K562 (cell line): Measurements from ENCODE around the gene HSPA1B. TPM values are rescaled to one million over a fixed set of nuclear protein-coding genes. Genes with fewer than 3 reads are reported as not detected.

Experiments used
- ARID1B ChIP-seq: fragments of 450-650 bp; IDR thresholded peaks from 2 replicates; pipeline ENCODE4 v1.6.1; 2016; ENCODE audit warnings: antibody characterized with exemption, mild to moderate bottlenecking, inconsistent platforms
- DIDO1 ChIP-seq: fragments of 450-650 bp; IDR thresholded peaks from 2 replicates; pipeline ENCODE4 v1.6.1; 2016; ENCODE audit warnings: low read depth, missing biosample characterization, missing genetic modification characterization
- ERF ChIP-seq: fragments of 450-650 bp; formaldehyde crosslinking; IDR thresholded peaks from 2 replicates; pipeline ENCODE4 v1.4.0; 2020; ENCODE audit warnings: mild to moderate bottlenecking, mixed read lengths
- GTF3C2 ChIP-seq: IDR thresholded peaks from 3 replicates; pipeline ENCODE4 v1.6.1; 2011; ENCODE audit warnings: borderline replicate concordance, mild to moderate bottlenecking, moderate library complexity; ENCODE audit not compliant: insufficient read length; ENCODE audit errors: extremely low read depth
- L3MBTL2 ChIP-seq: fragments of 450-650 bp; IDR thresholded peaks from 2 replicates; pipeline ENCODE4 v1.6.1; 2016; ENCODE audit warnings: mild to moderate bottlenecking, moderate library complexity
- MCM2 ChIP-seq: fragments of 450-650 bp; IDR thresholded peaks from 2 replicates; pipeline ENCODE4 v1.6.1; 2017; ENCODE audit warnings: low read depth, mild to moderate bottlenecking
- MCM7 ChIP-seq, 2 experiments: fragments of 450-650 bp; IDR thresholded peaks; 2 replicates each; pipeline ENCODE4 v1.6.1; 2016 to 2018
- NELFE ChIP-seq: IDR thresholded peaks from 2 replicates; pipeline ENCODE4 v1.6.1; 2011; ENCODE audit warnings: mild to moderate bottlenecking; ENCODE audit not compliant: insufficient read depth, insufficient read length
- NFYB ChIP-seq: IDR thresholded peaks from 2 replicates; pipeline ENCODE4 v1.6.1; 2011; ENCODE audit warnings: mild to moderate bottlenecking, moderate library complexity; ENCODE audit not compliant: insufficient read length; ENCODE audit errors: extremely low read depth
- NR2C2 ChIP-seq, 2 experiments: fragments of 200-800 bp in 1 of 2; sonication (Bioruptor generic) in 1 of 2; sonication (generic) in 1 of 2; formaldehyde crosslinking in 1 of 2; IDR thresholded peaks; 2 replicates each; pipeline versions ENCODE4 v1.6.1 to v1.8.0; 2016 to 2022; ENCODE audit warnings: mild to moderate bottlenecking in 1 of 2, missing compliant biosample characterization in 1 of 2, missing genetic modification characterization in 1 of 2, missing genetic modification reagents in 1 of 2
- PML ChIP-seq: IDR thresholded peaks from 2 replicates; pipeline ENCODE4 v1.6.1; 2012; ENCODE audit warnings: low read length, inconsistent platforms
- PTBP1 ChIP-seq: fragments of 200-400 bp; formaldehyde crosslinking; IDR thresholded peaks from 2 replicates; pipeline ENCODE4 v1.6.1; 2017; ENCODE audit warnings: low read depth, low read length
- RBBP5 ChIP-seq: fragments of 200-600 bp; sonication (generic); IDR thresholded peaks from 2 replicates; pipeline ENCODE4 v1.6.1; 2012; ENCODE audit warnings: borderline replicate concordance, mild to moderate bottlenecking, low read length, control low read depth, inconsistent platforms; ENCODE audit not compliant: insufficient read depth, poor library complexity, severe bottlenecking
- SREBF2 ChIP-seq: sonication (generic); formaldehyde crosslinking; IDR thresholded peaks from 2 replicates; pipeline ENCODE4 v1.4.0; 2020; ENCODE audit warnings: mild to moderate bottlenecking, missing genetic modification reagents
- TEAD2 ChIP-seq: fragments of 450-650 bp; IDR thresholded peaks from 2 replicates; pipeline ENCODE4 v1.6.1; 2016; ENCODE audit warnings: missing genetic modification characterization, control low read depth, missing compliant biosample characterization
- TFAM ChIP-seq: fragments of 250-450 bp; sonication (Bioruptor Pico); conservative IDR thresholded peaks from 2 replicates; pipeline ENCODE4 v1.5.0; 2021; ENCODE audit warnings: mild to moderate bottlenecking, moderate library complexity
- TRIM28 ChIP-seq: fragments of 450-650 bp; IDR thresholded peaks from 2 replicates; pipeline ENCODE4 v1.6.1; 2017
- U2AF2 ChIP-seq: fragments of 200-400 bp; formaldehyde crosslinking; optimal IDR thresholded peaks from 2 replicates; pipeline ENCODE3; 2017; ENCODE audit warnings: low read depth, mild to moderate bottlenecking, low read length
- WHSC1 ChIP-seq: IDR thresholded peaks from one replicate; pipeline ENCODE4 v1.6.1; 2012; ENCODE audit warnings: low read length, control low read depth, inconsistent platforms
- XRCC3 ChIP-seq: fragments of 450-650 bp; IDR thresholded peaks from 2 replicates; pipeline ENCODE4 v1.6.1; 2017; ENCODE audit warnings: mild to moderate bottlenecking, moderate library complexity
- ZNF175 ChIP-seq: fragments of 200-800 bp; sonication (Bioruptor generic); IDR thresholded peaks from 2 replicates; pipeline ENCODE4 v1.6.1; 2016; ENCODE audit warnings: low read depth, mild to moderate bottlenecking, missing genetic modification characterization, missing compliant biosample characterization
- ZNF23 ChIP-seq: fragments of 250-450 bp; sonication (Bioruptor Pico); IDR thresholded peaks from 2 replicates; pipeline ENCODE4 v1.4.0; 2020; ENCODE audit warnings: mild to moderate bottlenecking
- ZNF24 ChIP-seq: fragments of 450-650 bp; IDR thresholded peaks from 2 replicates; pipeline ENCODE4 v1.6.1; 2016
- ZNF655 ChIP-seq: fragments of 250-450 bp; sonication (Bioruptor Pico); IDR thresholded peaks from 2 replicates; pipeline ENCODE4 v1.5.0; 2021
- polyA plus RNA-seq, 8 experiments: library from polyadenylated mRNA; depleted of rRNA in 4 of 8; stranded (reverse) in 5 of 8; unstranded in 3 of 8; fragments of >200 nt; fragmentation: Nextera tagmentation in 2 of 8; fragmentation: Illumina TruSeq in 1 of 8; extraction: Ambion mirVana in 2 of 8; extraction: Trizol in 1 of 8; gene quantifications; 2 replicates each; pipeline versions ENCODE4 v1.2.1 to v1.2.3, GENCODE V29; 2011 to 2014; ENCODE audit warnings: inconsistent platforms in 1 of 8, missing spikeins in 1 of 8
- total RNA-seq, 7 experiments: library from RNA; depleted of rRNA in 6 of 7; stranded (reverse); fragments of >200 nt in 6 of 7; fragmentation: Illumina TruSeq in 2 of 7; extraction: Trizol in 2 of 7; gene quantifications; 2 replicates each; pipeline versions ENCODE4 v1.2.1 to v1.2.3, GENCODE V29; 2011 to 2021; ENCODE audit warnings: low replicate concordance in 1 of 7
- TF ChIP-seq, protein P1 (sequence below): fragments of 250-450 bp; sonication (Bioruptor Pico); IDR thresholded peaks from 2 replicates; pipeline ENCODE4 v1.5.0; 2020; ENCODE audit warnings: mild to moderate bottlenecking

Gene HSPA1B
- total and polyA plus RNA-seq, 9 of the 15 experiments (the other 6 are each of a cell fraction or from before 2014, with no cell fraction given) = 0.27 to 227 (median 51.2) TPM

DNA sequence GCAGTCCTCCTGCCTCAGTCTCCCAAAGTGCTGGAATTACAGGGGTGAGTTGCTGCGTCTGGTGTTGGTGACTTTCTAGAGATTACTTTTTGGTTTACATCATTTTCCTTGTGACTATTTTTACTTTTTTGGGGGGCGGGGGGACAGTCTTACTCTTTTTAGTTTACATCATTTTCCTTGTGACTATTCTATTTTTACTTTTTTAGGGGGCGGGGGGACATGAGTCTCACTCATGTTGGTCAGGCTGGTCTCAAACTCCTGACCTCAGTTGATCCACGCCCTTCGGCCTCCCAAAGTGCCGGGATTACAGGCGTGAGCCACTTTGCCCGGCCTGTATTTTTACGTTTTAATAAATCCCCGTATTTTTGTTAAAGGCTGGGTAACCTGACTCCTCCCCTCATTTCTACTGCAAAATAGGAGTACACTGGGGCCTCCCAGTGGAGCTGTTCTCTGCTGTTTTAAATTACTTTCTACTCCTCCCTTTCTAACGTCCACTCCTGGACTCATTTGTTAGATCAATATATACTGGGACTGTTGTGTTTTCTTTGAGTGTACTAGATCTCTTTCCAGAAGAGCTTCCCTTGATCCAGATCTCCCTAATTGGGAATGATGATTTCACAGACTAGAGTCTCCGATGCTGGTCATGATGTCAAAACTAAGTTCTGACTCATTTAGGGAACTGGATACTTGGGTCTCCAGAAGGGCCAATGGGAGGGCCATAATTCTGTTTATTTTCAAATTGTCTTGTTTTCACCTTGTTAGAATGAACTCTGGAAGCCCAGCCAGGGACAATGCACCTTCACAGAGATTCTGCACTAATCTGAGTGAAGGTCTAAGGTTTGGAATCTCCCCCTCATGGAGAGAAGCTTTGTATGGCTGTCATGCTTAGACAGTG is 9.2 kb downstream of the HSPA1B start (continued):
- no peak for TF ChIP-seq MCM2
- no peak for TF ChIP-seq SREBF2 (CRISPR knock-in tag)
- TF ChIP-seq, protein P1, sequence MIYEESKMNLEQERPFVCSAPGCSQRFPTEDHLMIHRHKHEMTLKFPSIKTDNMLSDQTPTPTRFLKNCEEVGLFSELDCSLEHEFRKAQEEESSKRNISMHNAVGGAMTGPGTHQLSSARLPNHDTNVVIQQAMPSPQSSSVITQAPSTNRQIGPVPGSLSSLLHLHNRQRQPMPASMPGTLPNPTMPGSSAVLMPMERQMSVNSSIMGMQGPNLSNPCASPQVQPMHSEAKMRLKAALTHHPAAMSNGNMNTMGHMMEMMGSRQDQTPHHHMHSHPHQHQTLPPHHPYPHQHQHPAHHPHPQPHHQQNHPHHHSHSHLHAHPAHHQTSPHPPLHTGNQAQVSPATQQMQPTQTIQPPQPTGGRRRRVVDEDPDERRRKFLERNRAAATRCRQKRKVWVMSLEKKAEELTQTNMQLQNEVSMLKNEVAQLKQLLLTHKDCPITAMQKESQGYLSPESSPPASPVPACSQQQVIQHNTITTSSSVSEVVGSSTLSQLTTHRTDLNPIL (CRISPR knock-in tag) = no peak
- no peak for TF ChIP-seq NELFE
- no peak for TF ChIP-seq TEAD2 (tag)
- TF ChIP-seq NR2C2 (CRISPR knock-in tag; IDR thresholded peaks at IDR 0.05) = no peak
- no peak for TF ChIP-seq NR2C2 (tag; IDR thresholded peaks at IDR 0.05)
- no peak for TF ChIP-seq ZNF175 (CRISPR knock-in tag)
- no peak for TF ChIP-seq NFYB
- TF ChIP-seq MCM7 (IDR thresholded peaks at IDR 0.05) = no peak
- TF ChIP-seq PTBP1 = no peak
- peak; percentile 17 for TF ChIP-seq PML
- no peak for TF ChIP-seq XRCC3
- TF ChIP-seq ERF (CRISPR knock-in tag) = no peak
- no peak for TF ChIP-seq TRIM28
- TF ChIP-seq RBBP5 = peak; percentile 47
- TF ChIP-seq ARID1B = no peak
- TF ChIP-seq ZNF655 = no peak
- no peak for TF ChIP-seq DIDO1 (tag)
- TF ChIP-seq WHSC1 = no peak
- TF ChIP-seq ZNF23 (CRISPR knock-in tag) = no peak
- no peak for TF ChIP-seq TFAM (CRISPR knock-in tag)
- no peak for TF ChIP-seq GTF3C2
- TF ChIP-seq U2AF2 = no peak
- no peak for TF ChIP-seq L3MBTL2
- TF ChIP-seq ZNF24 = no peak
